Measurements from ENCODE around the gene CD2AP. TPM values are rescaled to one million over a fixed set of nuclear protein-coding genes. Genes with fewer than 3 reads are reported as not detected.
A peak's percentile ranks its signal among the peaks of the same experiment; 100 is the strongest.

CD2AP gene
- total RNA-seq, 1 donor from 2014 or later = 68.8 TPM

DNA sequence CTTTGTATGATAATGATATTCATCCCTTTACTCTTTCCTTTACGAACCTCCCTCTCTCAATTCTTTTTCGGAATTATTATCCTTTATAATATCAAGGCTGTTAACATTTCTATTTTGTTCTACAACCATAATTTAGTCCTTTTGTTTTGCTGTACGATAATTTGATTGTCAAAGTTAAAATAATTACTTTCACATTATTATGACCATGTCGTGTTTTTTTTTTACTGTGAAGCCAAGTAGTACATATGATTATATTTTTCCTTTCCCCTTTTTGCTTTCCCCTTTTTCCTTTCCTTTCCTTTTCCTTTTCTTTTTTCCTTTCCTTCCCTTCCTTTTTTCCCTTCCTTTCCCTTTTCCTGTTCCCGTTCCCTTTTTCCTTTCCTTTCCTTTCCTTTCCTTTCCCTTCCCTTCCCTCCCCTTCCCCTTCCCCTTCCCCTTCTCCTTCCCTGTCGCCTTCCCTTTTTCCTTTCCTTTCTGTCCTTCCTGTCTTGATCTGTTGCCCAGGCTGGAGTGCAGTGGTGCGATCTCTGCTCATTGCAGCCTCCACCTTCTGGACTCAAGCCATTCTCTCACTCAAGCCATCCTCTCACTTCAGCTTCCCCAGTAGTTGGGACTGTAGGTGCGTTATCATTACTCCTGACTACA lies 19.5 kb downstream of the CD2AP start:
- no peaks in the 10 kb centered on the region for H3K27me3 ChIP-seq (ENCODE audit: insufficient read depth, low read length)
- no peaks in the 10 kb centered on the region for H3K9me3 ChIP-seq (ENCODE audit: insufficient read depth, low read depth, low read length)
- H3K27me3 Mint-ChIP-seq (ENCODE audit: low read depth, unreplicated experiment) = no peaks in the 10 kb centered on the region
- no peak overlapping the region for H2AFZ ChIP-seq (ENCODE audit: low read depth, low read length)
- H3K4me2 ChIP-seq (ENCODE audit: low read length) = no peak overlapping the region
- no peak overlapping the region for H3K27ac Mint-ChIP-seq (ENCODE audit: unreplicated experiment)
- H3K79me2 ChIP-seq (ENCODE audit: insufficient read depth, low read length) = peaks cover 100% of the 10 kb centered on the region
- no peak overlapping the region for H3K9ac ChIP-seq (ENCODE audit: low read length)
- H3K9me3 Mint-ChIP-seq (ENCODE audit: unreplicated experiment) = peaks cover 3% of the 10 kb centered on the region
- no peak for TF ChIP-seq EZH2 (IDR thresholded peaks at IDR 0.05; ENCODE audit: insufficient read depth, low read length)
- no peak for TF ChIP-seq CTCF (IDR thresholded peaks at IDR 0.05; ENCODE audit: insufficient read depth, low read depth, low read length)
- peaks cover 4% of the 10 kb centered on the region for H3K36me3 Mint-ChIP-seq (ENCODE audit: low read depth, unreplicated experiment)
- H3K4me3 ChIP-seq (ENCODE audit: insufficient read depth, low read depth, low read length) = no peak overlapping the region
- DNase-seq (ENCODE audit: low read depth) (no peak), FAIRE-seq (peak; percentile 81)
- peaks cover 36% of the 10 kb centered on the region for H3K4me1 Mint-ChIP-seq (ENCODE audit: low read depth, unreplicated experiment)
- peaks cover 96% of the 10 kb centered on the region for H4K20me1 ChIP-seq (ENCODE audit: insufficient read depth, low read length)
- no peak overlapping the region for H3K4me3 Mint-ChIP-seq (ENCODE audit: unreplicated experiment)
- no peaks in the 10 kb centered on the region for H3K36me3 ChIP-seq (ENCODE audit: insufficient read depth, low read length)
- no peak overlapping the region for H3K27ac ChIP-seq (ENCODE audit: low read depth, low read length)
- no peaks in the 10 kb centered on the region for H3K4me1 ChIP-seq (ENCODE audit: insufficient read depth, low read length)

GRCh38 chr6:47502920-47503319 lies 25.3 kb downstream of the CD2AP start:
- H3K27ac ChIP-seq (ENCODE audit: low read depth, low read length) = no peak overlapping the region
- peaks cover 80% of the 10 kb centered on the region for H3K79me2 ChIP-seq (ENCODE audit: insufficient read depth, low read length)
- FAIRE-seq (no peak), DNase-seq (ENCODE audit: low read depth) (no peak)
- no peak overlapping the region for H3K4me3 ChIP-seq (ENCODE audit: insufficient read depth, low read depth, low read length)
- peaks cover 6% of the 10 kb centered on the region for H3K36me3 ChIP-seq (ENCODE audit: insufficient read depth, low read length)
- H3K4me2 ChIP-seq (ENCODE audit: low read length) = no peak overlapping the region
- H3K4me1 ChIP-seq (ENCODE audit: insufficient read depth, low read length) = no peaks in the 10 kb centered on the region
- H3K9me3 ChIP-seq (ENCODE audit: insufficient read depth, low read depth, low read length) = no peaks in the 10 kb centered on the region
- TF ChIP-seq EZH2 (IDR thresholded peaks at IDR 0.05; ENCODE audit: insufficient read depth, low read length) = no peak
- no peak for TF ChIP-seq CTCF (IDR thresholded peaks at IDR 0.05; ENCODE audit: insufficient read depth, low read depth, low read length)
- H3K27me3 Mint-ChIP-seq (ENCODE audit: low read depth, unreplicated experiment) = no peaks in the 10 kb centered on the region
- H3K4me3 Mint-ChIP-seq (ENCODE audit: unreplicated experiment) = no peak overlapping the region
- H3K27ac Mint-ChIP-seq (ENCODE audit: unreplicated experiment) = no peak overlapping the region
- H4K20me1 ChIP-seq (ENCODE audit: insufficient read depth, low read length) = peaks cover 73% of the 10 kb centered on the region
- H3K27me3 ChIP-seq (ENCODE audit: insufficient read depth, low read length) = no peaks in the 10 kb centered on the region
- H3K4me1 Mint-ChIP-seq (ENCODE audit: low read depth, unreplicated experiment) = peaks cover 23% of the 10 kb centered on the region
- peaks cover 13% of the 10 kb centered on the region for H3K36me3 Mint-ChIP-seq (ENCODE audit: low read depth, unreplicated experiment)
- H2AFZ ChIP-seq (ENCODE audit: low read depth, low read length) = no peak overlapping the region
- no peak overlapping the region for H3K9ac ChIP-seq (ENCODE audit: low read length)
- H3K9me3 Mint-ChIP-seq (ENCODE audit: unreplicated experiment) = no peaks in the 10 kb centered on the region

- Histone ChIP-seq H3K79me2 (ENCODE audit: insufficient read depth, low read length) (peaks cover 75% of the 10 kb centered on the region), H3K4me1 (ENCODE audit: insufficient read depth, low read length) (no peaks in the 10 kb centered on the region), H3K4me2 (ENCODE audit: low read length) (no peak overlapping the region), H3K4me3 (ENCODE audit: insufficient read depth, low read depth, low read length) (no peak overlapping the region), H3K9ac (ENCODE audit: low read length) (no peak overlapping the region), H2AFZ (ENCODE audit: low read depth, low read length) (no peak overlapping the region), H3K27ac (ENCODE audit: low read depth, low read length) (no peak overlapping the region), H3K36me3 (ENCODE audit: insufficient read depth, low read length) (peaks cover 9% of the 10 kb centered on the region), H3K27me3 (ENCODE audit: insufficient read depth, low read length) (no peaks in the 10 kb centered on the region), H3K9me3 (ENCODE audit: insufficient read depth, low read depth, low read length) (no peaks in the 10 kb centered on the region), H4K20me1 (ENCODE audit: insufficient read depth, low read length) (peaks cover 46% of the 10 kb centered on the region)
- FAIRE-seq (no peak), DNase-seq (ENCODE audit: low read depth) (no peak)
- Mint-ChIP-seq H3K36me3 (ENCODE audit: low read depth, unreplicated experiment) (peaks cover 26% of the 10 kb centered on the region), H3K9me3 (ENCODE audit: unreplicated experiment) (peaks cover 2% of the 10 kb centered on the region), H3K4me1 (ENCODE audit: low read depth, unreplicated experiment) (no peaks in the 10 kb centered on the region), H3K4me3 (ENCODE audit: unreplicated experiment) (no peak overlapping the region), H3K27ac (ENCODE audit: unreplicated experiment) (peak overlapping the region; percentile 1), H3K27me3 (ENCODE audit: low read depth, unreplicated experiment) (no peaks in the 10 kb centered on the region)
- TF ChIP-seq EZH2 (IDR thresholded peaks at IDR 0.05; ENCODE audit: insufficient read depth, low read length) = no peak
- no peak for TF ChIP-seq CTCF (IDR thresholded peaks at IDR 0.05; ENCODE audit: insufficient read depth, low read depth, low read length)
Observed at GRCh38 chr6:47509937-47510336, 32.3 kb downstream of the CD2AP start.
